Measurements from ENCODE around the gene CCDC88C.
A peak's percentile ranks its signal among the peaks of the same experiment; 100 is the strongest.

CCDC88C gene

DNA sequence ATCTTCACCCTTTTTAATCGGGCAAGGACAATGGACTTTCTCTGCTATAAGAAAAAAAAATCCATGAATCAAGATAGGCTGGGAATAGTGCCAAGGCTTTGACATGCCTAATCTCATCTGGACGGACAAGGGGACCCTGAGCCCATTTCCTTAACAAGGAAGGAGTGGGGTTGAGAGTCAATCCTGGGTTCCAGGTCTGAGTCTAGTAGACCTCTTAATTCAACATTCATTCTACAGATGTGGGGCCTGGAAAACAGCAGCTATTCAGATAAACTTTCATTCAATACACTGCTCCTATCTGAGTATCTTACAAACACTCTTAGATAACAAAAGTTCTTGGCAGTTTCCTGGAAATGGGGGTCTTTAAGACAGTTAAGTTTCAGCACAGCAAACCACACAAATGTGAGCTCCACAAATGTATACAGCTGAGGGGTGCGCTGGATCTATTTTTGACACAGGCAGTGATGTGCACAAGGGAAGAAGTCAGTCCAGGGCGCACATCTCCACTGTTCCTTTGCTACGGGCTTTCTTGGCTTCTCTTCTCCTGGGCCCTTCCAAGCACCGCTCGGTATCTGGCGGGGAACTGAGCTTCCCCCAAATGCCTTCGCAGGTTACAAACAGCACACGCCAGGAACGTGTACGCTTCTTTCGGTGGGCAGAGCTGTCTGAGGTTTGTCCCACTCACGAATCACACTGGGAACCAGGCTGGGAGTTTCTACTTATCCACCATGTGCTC lies 90.9 kb downstream of the CCDC88C start:
- no peak for DNase-seq

DNA sequence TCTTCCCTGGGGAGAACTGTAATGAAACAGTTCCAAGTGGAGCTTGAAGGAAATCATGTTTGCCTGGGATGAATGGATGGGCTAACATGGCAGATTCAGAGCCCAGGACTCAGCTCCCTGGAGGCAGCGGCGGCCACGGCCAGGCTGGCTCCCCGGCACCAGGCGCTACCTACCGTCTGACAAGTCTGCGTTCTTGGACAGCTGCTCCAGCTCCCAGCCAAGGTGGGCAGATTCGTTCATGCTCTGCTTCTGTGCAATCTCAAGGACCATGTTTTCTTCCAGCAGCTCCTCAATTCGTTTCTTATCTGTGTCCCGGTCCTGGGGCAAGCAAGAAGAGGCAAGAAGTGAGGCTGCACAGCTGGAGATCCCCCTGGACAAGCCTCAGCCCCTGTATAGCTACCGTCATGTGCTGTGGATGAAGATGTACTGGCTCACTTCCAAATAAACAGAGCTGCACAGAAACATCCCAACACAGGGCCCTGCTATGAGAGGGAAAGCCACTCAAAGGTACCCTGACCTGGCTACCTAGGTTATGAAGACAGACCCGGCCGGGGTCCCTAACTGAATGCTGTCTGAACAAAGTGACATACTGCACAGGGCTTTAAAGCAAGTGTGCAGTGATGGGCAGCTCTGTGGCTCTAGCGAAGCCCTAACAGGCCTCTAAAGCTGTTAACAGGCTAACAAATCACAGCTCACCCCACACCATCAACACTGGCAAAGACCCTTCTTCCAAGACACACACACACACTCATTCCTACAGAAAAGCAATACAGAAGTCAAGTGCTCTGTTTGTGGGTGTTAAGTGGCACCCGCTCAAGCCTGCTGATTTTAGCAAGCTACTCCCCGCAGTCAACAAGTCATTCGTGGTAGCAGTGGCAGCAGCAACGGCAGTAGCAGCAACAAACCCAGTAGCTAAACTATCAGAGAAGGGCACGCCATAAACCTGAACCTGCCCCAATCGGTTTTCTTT lies 92.7 kb downstream of the CCDC88C start:
- DNase-seq: no peak

DNA sequence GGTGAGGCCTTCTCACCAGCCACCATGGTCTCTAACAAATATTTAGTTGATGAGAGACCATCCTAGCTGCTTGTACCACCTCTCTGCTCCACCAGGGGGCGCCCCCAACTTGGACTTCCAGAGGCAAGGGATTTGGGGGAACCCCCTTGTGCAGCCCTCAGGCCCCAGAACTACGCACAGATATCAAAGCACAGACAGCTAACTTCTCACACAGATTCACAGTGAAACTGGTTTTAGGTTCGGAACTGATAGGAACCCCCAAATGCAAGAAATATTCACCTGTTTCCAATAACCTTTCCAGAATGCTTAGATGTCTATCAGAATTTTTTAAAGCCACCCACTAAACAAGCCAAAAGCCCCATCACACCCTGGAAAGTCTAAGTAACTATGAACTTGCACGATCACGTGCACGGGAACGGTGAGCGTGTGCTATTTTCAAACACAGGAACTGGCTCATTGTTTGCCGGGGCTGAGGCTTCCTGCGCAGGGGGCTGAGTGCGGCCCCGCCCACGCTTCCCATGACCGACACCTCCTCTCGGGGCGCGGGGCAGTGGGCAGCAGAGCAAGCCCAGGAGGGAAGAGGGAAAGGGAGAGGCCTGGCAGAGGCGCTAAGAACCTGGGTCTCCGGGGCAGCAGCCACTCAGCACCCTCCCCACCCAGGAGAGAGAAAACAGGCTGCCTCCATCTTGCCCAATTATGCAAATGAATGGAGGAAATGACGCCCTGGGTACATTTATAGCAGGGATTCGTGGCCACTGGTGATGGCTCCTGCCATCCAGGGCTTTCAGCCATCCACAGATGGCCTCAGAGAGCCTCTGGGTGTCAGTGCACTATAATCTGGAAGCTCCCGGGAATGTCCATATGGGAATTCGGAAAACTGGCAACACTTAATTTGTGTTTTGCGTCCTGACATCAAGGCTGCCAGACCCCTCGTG lies 93.7 kb downstream of the CCDC88C start:
- peak; percentile 83 to 93 (median 85) for DNase-seq

DNA sequence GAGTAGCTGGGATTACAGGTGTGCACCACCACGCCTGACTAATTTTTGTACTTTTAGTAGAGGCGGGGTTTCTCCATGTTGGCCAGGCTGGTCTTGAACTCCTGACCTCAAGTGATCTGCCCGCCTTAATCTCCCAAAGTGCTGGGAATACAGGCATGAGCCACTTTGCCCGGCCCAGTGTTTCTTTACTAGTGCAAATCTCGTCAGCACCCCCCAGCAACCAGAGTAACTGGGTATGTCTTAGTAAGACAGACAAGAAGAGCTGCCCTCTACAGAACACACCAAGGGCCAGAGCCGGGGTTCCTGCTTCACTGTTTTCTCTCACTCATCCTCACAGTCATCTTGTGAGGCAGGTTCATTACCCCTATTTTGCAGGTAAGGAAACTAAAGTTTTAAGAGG lies 94.6 kb downstream of the CCDC88C start:
- DNase-seq: no peak

DNA sequence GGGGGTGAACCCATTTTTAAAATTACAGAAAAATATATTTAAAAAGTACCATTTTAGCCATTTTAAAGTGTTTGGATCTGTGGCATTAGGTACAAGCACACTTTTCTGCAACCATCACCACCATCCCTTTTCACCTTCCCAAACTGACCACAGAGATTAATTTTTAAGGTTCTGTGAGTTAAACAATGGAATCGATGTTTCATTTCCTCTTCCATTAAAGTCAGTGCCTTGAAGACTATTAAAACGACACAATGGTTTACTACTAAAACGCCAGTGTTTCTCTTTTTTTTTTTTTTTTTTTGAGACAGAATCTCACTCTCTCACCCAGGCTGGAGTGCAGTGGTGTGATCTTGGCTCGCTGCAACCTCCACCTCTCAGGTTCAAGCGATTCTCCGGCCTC lies 95.0 kb downstream of the CCDC88C start:
- DNase-seq: no peak

DNA sequence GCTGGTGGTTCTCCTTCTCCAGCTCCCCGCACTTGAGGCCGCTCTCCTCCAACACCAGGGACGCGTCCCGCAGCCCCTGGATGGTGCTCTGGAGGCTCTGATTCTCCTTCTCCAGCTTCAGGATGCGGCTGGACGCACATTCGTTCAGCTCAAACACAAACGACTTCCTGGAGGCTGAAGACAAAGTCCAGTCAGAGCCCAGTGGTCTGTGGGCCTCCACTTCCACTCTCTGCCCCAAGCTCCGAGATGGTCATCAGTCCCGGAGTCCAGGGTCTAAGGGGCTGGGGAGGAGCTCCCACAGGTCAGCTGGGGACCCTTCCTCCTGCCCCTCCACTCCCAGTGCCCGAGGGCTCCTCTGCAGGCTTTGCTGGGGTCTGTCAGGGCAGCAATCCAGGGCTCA lies 96.5 kb downstream of the CCDC88C start:
- DNase-seq: no peak

DNA sequence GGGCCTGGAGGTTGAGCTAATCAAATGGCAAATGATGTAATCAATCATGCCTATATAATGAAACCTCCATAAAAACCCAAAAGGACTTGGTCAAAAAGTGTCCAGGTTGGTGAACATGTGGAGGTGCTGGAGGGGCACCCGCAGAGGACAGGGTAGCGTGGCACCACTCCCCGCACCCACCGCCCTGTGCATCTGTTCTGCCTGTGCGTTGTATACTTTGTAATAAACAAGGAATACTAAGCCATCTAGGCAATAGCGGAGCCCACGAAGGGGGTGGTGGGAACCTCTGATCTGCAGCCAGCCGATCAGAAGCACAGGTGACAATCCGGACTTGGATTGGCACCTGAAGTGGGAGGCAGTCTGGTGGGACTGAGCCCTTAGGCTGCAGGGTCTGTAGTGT lies 97.4 kb downstream of the CCDC88C start:
- DNase-seq: no peak

DNA sequence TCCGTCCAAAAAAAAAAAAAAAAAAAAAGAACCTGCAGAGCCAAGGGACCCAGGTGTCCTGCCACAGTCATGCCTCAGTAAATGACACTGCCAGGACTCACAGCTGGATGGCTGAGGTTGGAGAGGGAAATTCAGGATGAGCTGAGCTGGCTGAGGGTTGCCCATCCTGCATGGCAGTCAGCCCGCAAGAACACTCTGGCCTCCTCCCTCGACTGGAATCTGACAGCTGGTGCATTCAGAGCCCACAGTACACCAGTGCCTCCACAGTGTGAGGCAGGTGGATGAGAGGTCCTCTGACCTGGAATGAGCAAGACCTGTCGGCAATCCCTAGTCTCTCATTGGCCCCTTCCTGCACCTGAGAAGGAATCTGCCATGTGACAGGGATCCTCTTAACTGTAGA lies 98.7 kb downstream of the CCDC88C start:
- no peak for DNase-seq

DNA sequence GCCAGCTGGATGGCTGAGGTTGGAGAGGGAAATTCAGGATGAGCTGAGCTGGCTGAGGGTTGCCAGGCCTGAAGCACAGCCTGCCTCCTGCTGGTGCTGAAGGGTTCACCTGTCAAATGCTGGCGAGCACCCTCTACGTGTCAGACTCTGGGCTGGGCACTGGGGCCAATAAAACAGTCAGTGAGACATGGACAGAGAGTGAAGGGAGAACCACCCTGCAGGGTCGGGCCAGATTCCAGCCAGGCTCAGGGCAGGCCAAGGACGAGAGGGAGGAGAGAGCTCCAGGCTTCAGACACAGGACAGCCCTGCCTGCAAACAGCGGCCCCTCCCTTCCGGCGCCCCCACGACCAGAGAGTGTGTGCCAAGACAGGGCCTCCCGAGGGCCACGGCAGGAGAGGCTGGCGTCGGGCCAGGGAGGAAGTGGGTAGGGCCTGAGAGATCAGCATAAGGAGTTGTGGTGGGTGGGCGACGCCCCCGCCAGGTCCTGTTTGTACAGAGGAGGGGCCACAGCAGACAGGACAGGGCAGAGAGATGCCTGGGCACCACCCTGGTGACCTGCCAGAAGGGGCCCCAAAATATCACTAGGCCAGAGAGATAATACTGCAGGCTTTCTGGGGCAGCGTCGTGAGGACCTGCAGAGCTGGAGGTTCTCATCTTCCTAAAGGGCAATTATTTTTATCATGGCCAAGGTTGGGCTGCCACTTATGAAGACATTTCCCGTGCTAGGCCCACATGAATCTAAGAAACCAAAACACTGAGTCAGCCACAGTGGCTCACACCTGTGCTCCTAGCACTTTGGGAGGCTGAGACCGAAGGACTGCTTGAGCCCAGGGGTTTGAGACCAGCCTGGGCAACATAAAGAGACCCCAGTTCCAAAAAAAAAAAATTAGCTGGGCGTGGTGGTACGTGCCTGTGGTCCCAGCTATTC lies 100.0 kb downstream of the CCDC88C start:
- DNase-seq: peak; percentile 59 to 83 (median 63)

DNA sequence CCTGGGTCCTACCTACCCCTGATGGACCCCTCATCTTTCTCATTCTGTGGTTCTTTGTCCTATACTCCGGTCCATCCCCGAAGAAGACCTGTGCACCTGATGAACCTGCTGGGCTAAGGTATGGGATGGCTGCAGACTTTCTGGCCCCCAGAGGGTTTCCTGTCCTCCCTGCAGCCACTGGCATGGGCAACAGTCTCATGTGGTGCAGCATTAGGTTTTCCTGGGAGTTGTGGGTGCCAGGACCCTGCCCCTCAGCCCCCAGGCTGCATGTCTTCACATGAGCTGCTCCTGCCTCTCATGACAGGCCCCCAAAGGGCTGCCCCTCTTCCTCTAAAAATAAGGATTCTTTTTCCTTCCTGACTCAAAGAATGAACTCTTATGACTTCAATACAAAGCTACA lies 100.9 kb downstream of the CCDC88C start:
- DNase-seq: no peak

DNA sequence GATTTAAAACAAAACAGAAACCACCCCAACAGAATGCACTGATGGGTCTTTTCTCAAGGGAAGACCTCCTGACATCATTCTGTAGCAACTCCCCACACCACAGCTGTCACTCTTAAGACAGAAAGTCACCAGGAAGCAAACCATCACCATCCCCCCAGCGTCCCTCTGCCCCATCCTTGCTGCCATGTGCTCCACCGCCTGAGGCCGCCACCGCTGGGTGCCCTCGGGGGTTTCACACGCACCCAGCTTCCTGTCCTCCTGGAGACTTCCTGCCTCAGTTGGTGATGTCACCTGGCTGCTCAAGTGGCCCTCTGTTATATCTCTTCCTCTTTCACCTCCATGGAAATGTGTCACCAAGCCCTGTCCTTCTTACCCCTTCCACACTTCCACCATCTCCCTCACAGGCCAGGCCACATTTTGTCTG lies 101.8 kb downstream of the CCDC88C start:
- peak; percentile 67 to 98 (median 76) for DNase-seq

DNA sequence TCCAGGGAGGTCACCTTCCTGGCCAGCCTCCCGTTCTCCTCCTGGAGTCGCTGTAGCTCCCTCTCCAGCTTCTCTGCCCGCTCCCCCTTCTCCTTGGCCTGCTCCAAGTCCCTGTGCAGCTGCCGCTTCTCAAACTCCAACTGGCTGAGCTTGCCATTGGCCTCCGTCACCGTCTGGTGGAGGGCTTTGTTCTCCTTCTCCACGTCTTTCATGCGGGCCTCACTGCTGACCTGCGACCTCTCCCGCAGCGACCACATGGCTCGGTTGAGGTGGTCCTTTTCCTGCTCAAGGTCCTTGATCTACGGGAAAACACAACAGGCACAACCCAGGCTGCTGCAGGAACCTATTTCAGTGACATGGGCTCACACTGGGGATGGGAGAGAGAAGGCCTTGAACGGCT lies 103.8 kb downstream of the CCDC88C start:
- no peak for DNase-seq

DNA sequence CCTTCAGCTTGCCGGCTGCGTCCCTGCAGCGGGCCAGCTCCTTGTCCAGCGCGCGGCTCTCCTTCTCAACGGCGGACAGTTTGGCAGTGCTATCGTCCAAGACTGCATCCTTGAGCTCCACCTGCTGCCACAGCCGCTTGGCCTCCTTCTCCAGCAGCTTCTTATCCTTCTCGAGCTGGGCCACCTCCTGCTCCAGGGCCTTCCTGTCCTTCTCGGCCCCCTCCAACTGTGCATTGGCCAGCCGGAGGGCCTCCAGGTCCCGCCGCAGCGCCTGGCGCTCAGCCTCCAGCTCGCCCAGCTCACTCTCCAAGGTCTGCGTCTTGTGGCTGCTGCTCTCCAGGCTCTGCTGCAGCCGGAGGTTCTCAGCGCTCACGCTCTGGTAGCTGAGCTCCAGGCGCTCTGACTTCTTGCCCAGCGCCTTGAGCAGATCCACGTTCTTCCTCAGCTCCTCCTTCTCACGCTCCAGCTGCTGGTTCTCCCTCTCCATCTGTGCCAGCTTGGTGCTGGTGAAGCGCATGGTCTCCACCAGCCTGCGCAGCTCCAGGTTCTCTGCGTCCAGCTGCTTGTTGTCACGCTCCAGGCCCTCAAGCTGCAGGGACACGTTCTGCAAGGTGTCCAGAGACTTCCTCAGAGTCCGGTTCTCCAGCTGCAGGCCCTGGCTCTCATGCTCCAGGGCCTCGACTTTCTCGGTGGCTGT lies 104.3 kb downstream of the CCDC88C start:
- no peak for DNase-seq

DNA sequence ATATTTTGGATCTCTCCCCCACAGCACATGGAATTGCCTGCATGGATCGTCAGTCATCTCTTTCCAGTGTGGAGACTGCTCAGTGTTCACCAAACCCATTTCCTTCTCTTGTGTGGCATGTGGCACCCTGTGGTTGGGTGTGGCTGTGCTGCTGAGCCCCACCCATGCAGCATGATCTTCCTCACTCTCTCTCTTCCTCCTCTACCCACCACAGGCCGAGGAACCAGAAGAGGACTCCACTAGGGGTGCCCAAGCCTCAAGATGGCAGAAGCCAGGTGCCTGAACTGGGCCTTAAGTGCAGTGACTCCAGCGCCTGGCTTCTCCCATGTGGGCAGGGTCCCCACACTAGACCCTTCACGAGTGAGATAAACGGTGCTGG lies 106.3 kb downstream of the CCDC88C start:
- peak; percentile 28 to 91 (median 47) for DNase-seq

DNA sequence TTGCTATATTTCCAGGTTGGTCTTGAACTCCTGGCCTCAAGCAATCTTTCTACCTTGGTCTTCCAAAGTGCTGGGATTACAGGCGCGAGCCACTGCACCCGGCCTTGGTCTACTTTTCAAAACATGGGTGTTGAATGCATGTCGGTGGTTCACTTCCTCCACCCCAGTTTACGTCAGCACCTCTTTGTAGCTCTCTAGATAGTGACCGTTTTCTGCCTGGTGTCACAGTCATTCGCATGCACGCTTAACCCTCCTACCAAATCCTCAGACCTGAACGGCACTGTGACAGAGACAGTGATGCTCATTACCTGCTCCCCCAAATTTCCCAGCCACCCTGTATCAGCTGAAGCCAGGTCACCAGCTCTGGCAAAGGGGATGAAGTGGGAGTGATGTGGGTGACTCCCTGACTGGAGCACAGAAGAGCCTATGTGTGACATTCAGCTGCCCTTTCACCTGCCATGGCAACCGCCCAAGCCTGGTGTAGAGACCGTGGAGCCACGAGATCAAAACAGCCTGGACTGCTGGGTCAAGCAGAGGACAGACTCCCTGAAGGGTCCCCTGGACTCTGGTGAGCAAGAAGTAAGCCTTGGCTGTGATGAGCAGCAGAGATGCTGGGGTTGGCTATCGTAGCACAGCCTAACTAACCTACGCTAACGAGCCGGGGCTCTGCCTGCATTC lies 106.9 kb downstream of the CCDC88C start:
- peak in 1 of 5 donors; percentile 81 for DNase-seq

DNA sequence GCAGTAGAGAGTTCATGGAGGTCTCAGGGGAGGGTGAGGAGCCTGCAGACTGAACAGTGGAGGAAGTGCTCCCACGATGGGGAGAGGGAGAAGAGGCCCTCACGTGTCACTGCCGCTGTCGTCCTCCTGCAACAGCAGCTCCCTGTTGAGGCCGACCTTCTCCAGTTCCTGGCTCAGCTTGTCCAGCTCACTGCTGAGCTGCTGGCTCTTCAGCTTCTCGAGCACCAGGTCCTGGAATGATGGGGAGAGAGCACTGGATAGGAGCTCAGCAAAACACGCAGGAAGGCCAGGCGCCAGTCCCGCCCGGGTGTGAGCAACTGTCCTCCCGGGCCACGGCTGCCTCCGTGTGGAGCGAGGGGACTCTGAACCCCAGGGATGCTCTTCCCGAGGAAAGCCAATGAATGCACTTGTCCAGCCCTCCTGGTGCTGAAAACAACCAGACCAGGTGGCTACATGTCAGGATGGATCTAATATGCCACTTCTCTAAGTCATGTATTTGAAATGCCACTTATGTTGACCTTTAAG lies 107.8 kb downstream of the CCDC88C start:
- DNase-seq: no peak

DNA sequence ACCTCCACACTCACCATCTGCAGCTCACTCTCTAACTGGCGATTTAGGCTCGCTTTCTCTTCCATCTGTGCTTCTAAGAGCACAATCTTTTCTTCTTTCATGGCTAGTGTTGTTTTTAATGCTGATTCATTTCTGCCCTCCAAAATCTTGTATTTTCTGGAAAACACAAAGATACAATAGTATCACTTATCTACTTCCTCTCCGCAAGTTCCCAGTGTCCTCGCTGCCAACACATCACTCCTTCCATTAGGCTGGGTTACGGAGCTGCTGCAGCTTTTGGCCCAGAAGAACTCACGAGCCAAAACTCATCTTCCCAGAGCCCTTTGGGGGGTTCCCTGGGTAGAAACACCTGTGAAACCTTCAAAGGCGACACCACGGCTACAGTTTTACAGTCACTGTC lies 109.3 kb downstream of the CCDC88C start:
- no peak for DNase-seq

DNA sequence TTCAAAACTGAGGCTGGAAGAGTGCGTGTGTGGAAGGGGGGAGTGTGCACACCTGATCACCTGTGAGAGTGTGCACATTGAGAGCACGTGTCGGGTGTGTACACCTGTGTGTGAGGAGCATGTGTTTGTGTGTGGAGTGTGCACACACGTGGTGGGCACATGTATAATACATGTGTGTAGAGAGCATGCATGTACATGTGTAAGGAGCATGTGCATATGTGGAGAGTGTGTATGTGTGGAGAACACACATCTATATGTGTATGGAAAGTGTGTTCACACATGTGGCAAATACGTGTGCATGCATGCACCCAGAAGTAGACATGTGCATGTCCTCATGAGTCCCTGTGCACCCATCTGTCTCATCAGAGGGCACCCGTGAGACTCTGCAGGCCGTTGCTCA lies 110.0 kb downstream of the CCDC88C start:
- DNase-seq: no peak

DNA sequence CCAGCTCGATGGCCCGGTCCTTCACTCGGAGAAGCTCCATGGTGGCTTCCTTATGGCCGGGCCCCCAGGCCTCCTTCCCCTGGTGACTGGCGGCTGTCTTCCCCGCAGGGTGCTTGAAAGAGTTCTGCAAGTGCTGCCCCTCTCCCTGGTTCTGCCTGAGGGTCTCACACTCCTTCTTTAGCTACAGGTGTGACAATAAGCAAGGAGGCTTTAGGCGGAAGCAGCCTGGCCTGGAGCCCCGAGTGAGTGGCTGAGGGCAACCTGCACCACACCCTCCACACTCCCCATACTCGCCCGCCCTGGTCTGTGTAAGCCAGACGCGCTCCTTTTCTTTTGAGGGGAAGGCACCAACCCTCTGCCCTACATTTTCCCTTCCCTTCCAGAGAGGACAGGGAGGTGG lies 110.6 kb downstream of the CCDC88C start:
- no peak for DNase-seq

DNA sequence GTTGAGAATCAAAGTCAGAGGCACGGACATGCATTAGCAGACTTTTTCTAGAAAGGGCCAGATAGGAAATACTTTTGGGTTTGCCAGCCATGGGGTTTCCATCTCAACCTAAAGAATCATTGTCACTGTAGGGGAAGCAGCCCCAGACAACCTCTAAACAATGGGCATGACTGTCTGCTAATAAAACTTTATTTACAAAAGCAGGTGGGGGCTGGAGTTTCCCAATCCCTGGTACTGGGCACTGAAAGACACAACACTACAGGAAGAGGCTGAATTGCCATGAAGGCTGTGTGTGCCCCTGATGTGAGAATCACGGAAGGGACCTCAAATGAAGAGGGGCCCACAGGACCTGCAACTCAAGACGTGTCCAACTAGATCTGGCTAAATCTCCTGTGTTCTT lies 111.1 kb downstream of the CCDC88C start:
- no peak for DNase-seq
